Activated naive CD8-positive, alpha-beta T cell treated with anti-CD3 and anti-CD28 coated beads for 36 hours (primary cell): ENCODE results near the gene RRAGA. TPM values are rescaled to one million over a fixed set of nuclear protein-coding genes. Genes with fewer than 3 reads are reported as not detected.
"Not testable (repeated sequence)": the region's sequence is repeated elsewhere in the genome, so short reads cannot be mapped to it uniquely, and the experiment has no call there.

ENCODE experiments used
- DNase-seq: peaks from one replicate; pipeline ENCODE4 v3.0.0; 2021
- H3K27ac Mint-ChIP-seq: one replicate; pipeline ENCODE4 v1.8.0; 2022; ENCODE audit warnings: mild to moderate bottlenecking, moderate library complexity, mixed read lengths
- H3K27me3 Mint-ChIP-seq: one replicate; pipeline ENCODE4 v1.8.0; 2022; ENCODE audit warnings: mild to moderate bottlenecking, mixed read lengths
- H3K36me3 Mint-ChIP-seq: one replicate; pipeline ENCODE4 v1.8.0; 2021; ENCODE audit warnings: mild to moderate bottlenecking, mixed read lengths
- H3K4me1 Mint-ChIP-seq: one replicate; pipeline ENCODE4 v1.8.0; 2021; ENCODE audit warnings: mixed read lengths
- H3K4me3 Mint-ChIP-seq: one replicate; pipeline ENCODE4 v1.8.0; 2022; ENCODE audit warnings: mild to moderate bottlenecking, moderate library complexity, mixed read lengths
- H3K9me3 Mint-ChIP-seq: one replicate; pipeline ENCODE4 v1.8.0; 2022; ENCODE audit warnings: mixed read lengths
- total RNA-seq, 2 experiments: library from RNA; stranded (reverse); gene quantifications; one replicate each; pipeline ENCODE4 v1.2.3, GENCODE V29; 2021

The RRAGA gene, protein sequence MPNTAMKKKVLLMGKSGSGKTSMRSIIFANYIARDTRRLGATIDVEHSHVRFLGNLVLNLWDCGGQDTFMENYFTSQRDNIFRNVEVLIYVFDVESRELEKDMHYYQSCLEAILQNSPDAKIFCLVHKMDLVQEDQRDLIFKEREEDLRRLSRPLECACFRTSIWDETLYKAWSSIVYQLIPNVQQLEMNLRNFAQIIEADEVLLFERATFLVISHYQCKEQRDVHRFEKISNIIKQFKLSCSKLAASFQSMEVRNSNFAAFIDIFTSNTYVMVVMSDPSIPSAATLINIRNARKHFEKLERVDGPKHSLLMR
- total RNA-seq: 10 to 100 TPM; 54.2 to 56.0 TPM

DNA sequence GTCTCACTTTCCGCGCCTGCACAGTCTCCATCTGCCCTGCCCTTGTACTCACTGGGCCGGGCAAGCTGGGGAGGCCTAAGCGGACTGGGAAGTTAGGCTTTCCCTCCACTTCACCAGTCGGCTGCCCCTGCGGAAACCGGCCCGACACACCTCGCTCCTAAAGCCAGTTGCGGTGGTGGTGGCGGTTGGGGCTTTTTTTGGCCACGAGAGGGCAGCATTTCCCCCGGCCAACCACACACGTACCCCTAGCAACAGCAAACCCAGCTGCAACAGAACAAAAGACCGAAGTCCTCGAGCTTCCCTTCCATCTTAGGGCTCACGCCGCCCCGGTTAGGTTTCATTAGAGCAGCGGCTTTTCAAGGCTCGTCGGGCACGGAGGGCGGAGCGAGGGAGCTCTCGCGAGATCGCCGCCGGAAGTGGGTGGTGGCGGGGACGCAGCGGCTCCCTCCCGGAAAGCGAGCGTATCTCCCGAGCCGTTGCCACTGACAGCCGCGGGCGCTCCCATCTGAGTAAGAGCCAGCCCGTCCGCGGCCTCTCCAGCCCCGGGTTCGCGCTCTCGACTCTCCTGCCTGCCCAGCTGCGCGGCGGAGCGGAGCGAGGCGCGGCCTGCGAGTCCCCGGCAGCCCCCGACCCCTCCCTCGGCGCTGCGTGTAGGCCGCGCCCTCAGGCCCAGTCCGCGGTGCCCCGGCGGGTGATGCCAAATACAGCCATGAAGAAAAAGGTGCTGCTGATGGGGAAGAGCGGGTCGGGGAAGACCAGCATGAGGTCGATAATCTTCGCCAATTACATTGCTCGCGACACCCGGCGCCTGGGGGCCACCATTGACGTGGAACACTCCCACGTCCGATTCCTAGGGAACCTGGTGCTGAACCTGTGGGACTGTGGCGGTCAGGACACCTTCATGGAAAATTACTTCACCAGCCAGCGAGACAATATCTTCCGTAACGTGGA, at the start of gene RRAGA:
Gene RRAGA (plus strand): TSS at position 462 of the 951 bp plus-strand sequence. CDS start 233 bp downstream, at position 695.
- Mint-ChIP-seq H3K9me3 (no peaks in the 10 kb centered on the region), H3K4me3 (peak within 1 kb of the TSS; percentile 96), H3K36me3 (peaks cover 30% of the 10 kb centered on the region), H3K27me3 (no peaks in the 10 kb centered on the region), H3K27ac (peak within 1 kb of the TSS; percentile 96), H3K4me1 (peaks cover 24% of the 10 kb centered on the region)
- peak; percentile 95 for DNase-seq

DNA sequence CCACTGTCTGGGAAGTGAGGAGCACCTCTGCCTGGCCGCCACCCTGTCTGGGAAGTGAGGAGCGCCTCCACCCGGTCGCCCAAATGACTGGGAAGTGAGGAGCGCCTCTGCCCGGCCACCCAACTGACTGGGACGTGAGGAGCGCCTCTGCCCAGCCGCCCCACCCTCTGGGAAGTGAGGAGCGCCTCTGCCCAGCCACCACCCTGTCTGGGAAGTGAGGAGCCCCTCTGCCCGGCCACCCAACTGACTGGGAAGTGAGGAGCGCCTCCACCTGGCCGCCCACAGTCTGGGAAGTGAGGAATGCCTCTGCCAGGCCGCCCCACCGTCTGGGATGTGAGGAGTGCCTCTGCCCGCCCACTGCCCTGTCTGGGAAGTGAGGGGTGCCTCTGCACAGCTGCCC, 49.1 kb upstream of the RRAGA start:
- Mint-ChIP-seq H3K4me3 (no peak overlapping the region), H3K36me3 (peaks cover 1% of the 10 kb centered on the region), H3K9me3 (peaks cover 15% of the 10 kb centered on the region), H3K27me3 (no peaks in the 10 kb centered on the region), H3K4me1 (no peaks in the 10 kb centered on the region), H3K27ac (no peak overlapping the region)
- no peak for DNase-seq

DNA sequence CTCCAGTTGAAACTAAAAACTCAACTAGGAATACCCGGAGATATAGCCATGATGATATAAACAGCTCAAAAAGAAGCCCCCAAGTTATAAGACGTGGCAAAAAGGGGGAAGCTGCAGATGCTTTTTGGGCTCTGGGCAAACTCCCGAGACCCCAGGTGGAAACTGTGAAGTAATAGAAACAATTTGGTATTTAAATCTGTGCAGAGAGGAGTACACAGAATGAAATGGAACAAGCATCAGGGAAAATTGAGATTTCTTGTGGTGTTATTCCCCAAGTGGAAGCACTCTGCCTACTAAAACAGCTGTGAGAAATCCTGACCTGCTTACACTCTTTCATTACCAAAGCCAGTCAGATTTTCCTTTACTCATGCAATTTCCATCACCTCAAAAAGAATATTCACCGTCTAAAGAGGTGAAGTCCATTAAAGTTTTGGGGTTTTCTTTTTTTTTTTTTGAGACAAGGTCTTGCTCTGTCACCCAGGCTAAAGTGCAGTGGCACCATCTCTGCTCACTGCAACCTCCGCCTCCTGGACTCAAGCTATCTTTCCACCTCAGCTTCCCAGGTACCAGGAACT, 39.7 kb upstream of the RRAGA start:
- no peak overlapping the region for H3K4me3 Mint-ChIP-seq
- no peaks in the 10 kb centered on the region for H3K27me3 Mint-ChIP-seq
- no peak overlapping the region for H3K27ac Mint-ChIP-seq
- H3K4me1 Mint-ChIP-seq: peaks cover 4% of the 10 kb centered on the region
- H3K9me3 Mint-ChIP-seq: no peaks in the 10 kb centered on the region
- no peak for DNase-seq
- no peaks in the 10 kb centered on the region for H3K36me3 Mint-ChIP-seq

GRCh38 chr9:19018201-19018600, 31.0 kb upstream of the RRAGA start:
- H3K9me3 Mint-ChIP-seq: no peaks in the 10 kb centered on the region
- no peak for DNase-seq
- no peaks in the 10 kb centered on the region for H3K27me3 Mint-ChIP-seq
- no peak overlapping the region for H3K4me3 Mint-ChIP-seq
- H3K27ac Mint-ChIP-seq: no peak overlapping the region
- no peaks in the 10 kb centered on the region for H3K4me1 Mint-ChIP-seq
- H3K36me3 Mint-ChIP-seq: no peaks in the 10 kb centered on the region

DNA sequence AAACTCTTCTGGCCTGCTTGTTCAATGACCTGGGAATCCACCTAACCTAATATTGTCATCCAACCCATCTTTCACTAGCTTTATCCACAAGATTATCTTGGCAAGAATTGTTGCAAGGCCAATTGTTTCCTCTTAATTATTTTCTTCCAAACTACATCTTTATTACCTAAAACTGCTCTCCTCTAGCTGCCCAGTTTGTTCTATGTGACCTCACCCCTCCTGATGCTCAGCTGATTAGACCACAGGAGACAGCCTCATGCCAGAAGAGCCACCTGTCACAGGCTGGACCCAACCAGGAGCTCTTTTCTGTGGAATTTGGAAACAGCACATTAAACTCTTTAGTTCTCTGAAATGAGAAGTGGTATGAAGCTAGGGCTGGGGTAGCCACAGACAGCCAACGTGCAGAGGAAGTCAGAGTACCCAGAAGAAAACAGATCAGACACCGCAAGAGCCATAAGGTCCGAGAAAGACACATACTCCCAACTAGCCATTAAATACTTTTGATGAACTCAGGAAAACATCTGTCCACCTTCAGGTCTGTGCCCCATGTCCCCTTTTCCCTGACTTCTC, 28.3 kb upstream of the RRAGA start:
- no peak overlapping the region for H3K4me3 Mint-ChIP-seq
- no peaks in the 10 kb centered on the region for H3K36me3 Mint-ChIP-seq
- no peaks in the 10 kb centered on the region for H3K4me1 Mint-ChIP-seq
- H3K27ac Mint-ChIP-seq: no peak overlapping the region
- H3K27me3 Mint-ChIP-seq: no peaks in the 10 kb centered on the region
- no peak for DNase-seq
- no peaks in the 10 kb centered on the region for H3K9me3 Mint-ChIP-seq

DNA sequence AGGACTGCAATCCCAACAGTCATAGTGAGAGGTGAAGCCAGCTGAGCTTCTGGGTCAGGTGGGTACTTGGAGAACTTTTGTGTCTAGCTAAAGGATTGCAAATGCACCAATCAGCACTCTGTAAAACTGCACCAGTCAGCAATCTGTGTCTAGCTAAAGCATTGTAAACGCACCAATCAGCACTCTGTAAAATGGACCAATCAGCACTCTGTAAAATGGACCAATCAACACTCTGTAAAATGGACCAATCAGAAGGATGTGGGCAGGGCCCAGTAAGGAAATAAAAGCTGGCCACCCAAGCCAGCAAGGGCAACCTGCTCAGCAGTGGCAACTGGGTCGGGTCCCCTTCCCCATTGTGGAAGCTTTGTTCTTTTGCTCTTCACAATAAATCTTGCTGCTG, 27.6 kb upstream of the RRAGA start:
- H3K4me3 Mint-ChIP-seq, H3K27me3 Mint-ChIP-seq, H3K9me3 Mint-ChIP-seq, H3K27ac Mint-ChIP-seq, H3K36me3 Mint-ChIP-seq, DNase-seq, H3K4me1 Mint-ChIP-seq: not testable (repeated sequence)

- Mint-ChIP-seq H3K27ac (no peak overlapping the region), H3K9me3 (no peaks in the 10 kb centered on the region), H3K36me3 (peaks cover 3% of the 10 kb centered on the region), H3K4me3 (no peak overlapping the region), H3K4me1 (peaks cover 8% of the 10 kb centered on the region), H3K27me3 (no peaks in the 10 kb centered on the region)
- DNase-seq: no peak
These were observed 27.0 kb upstream of the RRAGA start for GRCh38 chr9:19022206-19022605.

DNA sequence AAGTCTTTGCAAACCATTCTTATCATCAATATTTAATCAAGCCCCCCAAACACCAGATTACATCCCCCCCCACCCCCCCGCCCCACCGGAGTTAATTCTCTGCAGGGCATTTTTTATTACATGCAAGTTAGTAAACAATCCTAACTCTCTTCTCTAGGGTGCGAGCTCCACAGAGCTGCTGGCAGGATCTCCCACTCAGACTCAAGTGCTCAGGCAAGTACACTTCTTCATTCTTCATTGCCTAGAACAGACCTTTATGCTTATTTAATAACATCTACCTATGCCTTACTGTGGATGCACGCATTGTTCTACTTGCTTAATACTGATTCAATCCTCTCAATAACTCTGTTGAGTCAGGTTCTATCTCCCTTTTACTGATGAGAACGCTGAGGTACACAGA, 26.1 kb upstream of the RRAGA start:
- H3K9me3 Mint-ChIP-seq: no peaks in the 10 kb centered on the region
- H3K27me3 Mint-ChIP-seq: no peaks in the 10 kb centered on the region
- peaks cover 3% of the 10 kb centered on the region for H3K36me3 Mint-ChIP-seq
- no peak for DNase-seq
- no peak overlapping the region for H3K27ac Mint-ChIP-seq
- H3K4me1 Mint-ChIP-seq: peaks cover 8% of the 10 kb centered on the region
- H3K4me3 Mint-ChIP-seq: no peak overlapping the region

DNA sequence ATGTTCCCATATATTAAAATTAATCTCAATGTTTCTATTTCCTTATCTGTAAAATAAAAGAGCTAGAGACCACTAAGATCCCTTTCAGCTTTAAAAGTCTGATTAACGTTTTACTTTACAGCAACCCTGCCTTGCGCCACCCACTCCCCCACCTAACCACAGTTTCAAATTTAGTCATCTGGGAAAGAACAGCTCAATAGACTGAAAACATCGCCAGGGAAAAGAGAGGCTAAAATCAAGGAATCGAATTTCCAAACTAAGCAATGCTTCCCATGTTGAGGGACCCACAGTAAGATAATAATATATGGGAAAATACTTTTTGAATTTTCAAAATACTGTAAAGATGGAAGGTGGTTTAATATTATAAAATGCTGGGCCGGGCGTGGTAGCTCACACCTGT, 22.9 kb upstream of the RRAGA start:
- H3K27me3 Mint-ChIP-seq: peaks cover 6% of the 10 kb centered on the region
- no peak overlapping the region for H3K4me3 Mint-ChIP-seq
- peak; percentile 25 for DNase-seq
- no peaks in the 10 kb centered on the region for H3K9me3 Mint-ChIP-seq
- H3K36me3 Mint-ChIP-seq: peaks cover 3% of the 10 kb centered on the region
- H3K4me1 Mint-ChIP-seq: peaks cover 12% of the 10 kb centered on the region
- no peak overlapping the region for H3K27ac Mint-ChIP-seq

DNA sequence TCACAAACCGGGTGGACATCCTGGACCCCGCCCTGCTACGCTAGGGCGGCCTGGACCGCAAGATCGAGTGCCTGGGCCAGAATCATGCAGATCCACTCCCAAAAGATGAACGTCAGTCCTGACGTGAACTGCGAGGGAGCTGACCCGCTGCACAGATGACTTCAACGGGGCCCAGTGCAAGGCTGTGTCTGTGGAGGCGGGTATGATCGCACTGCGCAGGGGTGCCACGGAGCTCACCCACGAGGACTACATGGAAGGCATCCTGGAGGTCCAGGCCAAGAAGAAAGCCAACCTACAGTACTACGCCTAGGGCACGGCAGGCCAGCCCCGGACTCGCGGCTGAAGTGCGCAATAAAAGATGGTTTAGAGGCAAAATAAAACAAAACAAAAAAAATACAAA, 21.4 kb upstream of the RRAGA start:
- H3K9me3 Mint-ChIP-seq: no peaks in the 10 kb centered on the region
- H3K27ac Mint-ChIP-seq: no peak overlapping the region

DNA sequence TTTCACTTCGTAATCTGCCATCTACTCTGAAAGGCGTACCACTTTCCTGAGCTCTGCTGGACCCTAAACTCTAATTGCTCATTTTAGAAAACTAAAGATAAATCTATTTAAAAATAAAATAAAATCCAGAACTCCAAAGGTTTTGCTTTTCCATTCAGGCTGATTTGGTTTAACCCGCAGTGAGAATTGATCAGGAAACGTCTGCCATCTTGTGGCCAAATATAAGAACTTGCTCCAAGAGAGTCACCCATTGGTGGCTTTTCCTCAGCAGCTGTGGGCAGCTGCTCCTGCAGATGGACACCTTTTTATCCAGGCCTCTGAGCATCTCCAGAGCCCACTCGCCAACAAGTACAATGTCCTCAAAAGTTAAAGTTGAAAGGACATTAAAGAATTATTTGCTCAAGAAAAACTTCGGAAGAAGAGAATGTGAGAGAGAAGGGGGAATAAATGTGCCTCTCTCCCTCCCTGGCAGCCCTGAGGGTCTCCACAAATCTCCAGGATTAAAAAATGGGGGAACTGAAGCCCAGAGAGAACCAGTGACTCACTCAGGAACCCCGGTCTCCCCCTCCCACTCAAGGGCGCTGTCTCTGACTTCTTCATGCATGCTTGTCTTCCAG, 20.3 kb upstream of the RRAGA start:
- Mint-ChIP-seq H3K27ac (no peak overlapping the region), H3K9me3 (no peaks in the 10 kb centered on the region), H3K27me3 (peaks cover 6% of the 10 kb centered on the region), H3K36me3 (peaks cover 3% of the 10 kb centered on the region), H3K4me3 (no peak overlapping the region), H3K4me1 (peaks cover 12% of the 10 kb centered on the region)
- DNase-seq: peak; percentile 24

More for the DNA sequence above, 21.4 kb upstream of the RRAGA start:
- H3K4me1 Mint-ChIP-seq: peaks cover 12% of the 10 kb centered on the region
- no peak overlapping the region for H3K4me3 Mint-ChIP-seq
- H3K27me3 Mint-ChIP-seq: peaks cover 6% of the 10 kb centered on the region
- DNase-seq: no peak
- H3K36me3 Mint-ChIP-seq: peaks cover 3% of the 10 kb centered on the region

DNA sequence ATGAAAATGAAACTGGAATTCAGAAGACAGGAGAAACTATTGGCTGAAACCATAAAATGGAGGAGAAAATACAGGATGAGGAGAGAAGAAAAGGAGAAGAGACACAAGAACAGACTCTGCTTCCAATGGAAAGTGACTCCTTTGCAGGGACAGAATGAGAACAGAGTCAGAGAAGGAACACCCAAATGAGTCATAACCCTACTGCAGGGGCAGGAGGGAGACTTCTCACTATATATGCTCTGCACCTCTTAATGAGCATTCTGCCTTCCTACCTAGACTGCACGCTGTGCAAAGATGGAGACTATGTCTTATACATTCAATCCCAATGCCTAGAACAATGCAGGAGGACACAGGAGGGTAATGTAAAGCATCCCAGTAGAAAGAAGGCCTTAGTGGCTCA, 18.3 kb upstream of the RRAGA start:
- no peak overlapping the region for H3K4me3 Mint-ChIP-seq
- no peaks in the 10 kb centered on the region for H3K9me3 Mint-ChIP-seq
- peaks cover 6% of the 10 kb centered on the region for H3K27me3 Mint-ChIP-seq
- DNase-seq: no peak
- peaks cover 3% of the 10 kb centered on the region for H3K36me3 Mint-ChIP-seq
- H3K27ac Mint-ChIP-seq: no peak overlapping the region
- H3K4me1 Mint-ChIP-seq: peaks cover 12% of the 10 kb centered on the region

DNA sequence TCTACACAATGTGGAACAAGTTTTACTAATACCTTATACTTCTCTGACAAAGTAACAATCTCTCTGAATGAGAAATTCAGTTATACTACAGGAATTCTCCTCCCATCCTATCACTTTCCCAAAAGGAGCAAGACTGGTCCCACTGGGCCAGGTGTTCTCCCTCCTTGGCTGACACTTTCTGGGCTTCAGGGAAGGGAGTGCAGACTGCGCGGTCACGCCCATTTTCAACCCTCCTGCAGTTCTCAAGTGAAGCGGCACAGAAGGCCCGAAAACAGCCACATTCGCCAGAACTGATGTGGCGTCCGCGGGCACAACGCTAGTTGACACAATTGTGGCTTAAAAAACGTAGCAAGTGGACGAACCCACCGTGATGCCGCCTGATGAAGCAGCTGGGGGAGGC, 16.8 kb upstream of the RRAGA start:
- Mint-ChIP-seq H3K27me3 (peaks cover 6% of the 10 kb centered on the region), H3K9me3 (no peaks in the 10 kb centered on the region), H3K36me3 (no peaks in the 10 kb centered on the region), H3K4me3 (no peak overlapping the region), H3K27ac (no peak overlapping the region), H3K4me1 (peaks cover 5% of the 10 kb centered on the region)
- DNase-seq: no peak

GRCh38 chr9:19033015-19033414, 16.2 kb upstream of the RRAGA start, which contains the start of gene SAXO1:
SAXO1 (minus strand) TSS chr9:19033209; CDS start chr9:19032908, 301 bp downstream.
- no peaks in the 10 kb centered on the region for H3K9me3 Mint-ChIP-seq
- H3K27me3 Mint-ChIP-seq: peaks cover 6% of the 10 kb centered on the region
- peaks cover 5% of the 10 kb centered on the region for H3K4me1 Mint-ChIP-seq
- no peak within 1 kb of the TSS for H3K27ac Mint-ChIP-seq
- H3K36me3 Mint-ChIP-seq: no peaks in the 10 kb centered on the region
- no peak within 1 kb of the TSS for H3K4me3 Mint-ChIP-seq
- DNase-seq: no peak
